HG03280 (cell line): ENCODE data around the gene OR10K2.
"Not testable (repeated sequence)": the region's sequence is repeated elsewhere in the genome, so short reads cannot be mapped to it uniquely, and the experiment has no call there.

ENCODE experiments used
- ATAC-seq: cut with Tn5 transposase; IDR thresholded peaks from one replicate; pipeline ENCODE4 v1.9.1; 2021; ENCODE audit warnings: mild to moderate bottlenecking, moderate library complexity; ENCODE audit not compliant: unreplicated experiment

Gene OR10K2, protein sequence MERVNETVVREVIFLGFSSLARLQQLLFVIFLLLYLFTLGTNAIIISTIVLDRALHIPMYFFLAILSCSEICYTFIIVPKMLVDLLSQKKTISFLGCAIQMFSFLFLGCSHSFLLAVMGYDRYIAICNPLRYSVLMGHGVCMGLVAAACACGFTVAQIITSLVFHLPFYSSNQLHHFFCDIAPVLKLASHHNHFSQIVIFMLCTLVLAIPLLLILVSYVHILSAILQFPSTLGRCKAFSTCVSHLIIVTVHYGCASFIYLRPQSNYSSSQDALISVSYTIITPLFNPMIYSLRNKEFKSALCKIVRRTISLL

DNA sequence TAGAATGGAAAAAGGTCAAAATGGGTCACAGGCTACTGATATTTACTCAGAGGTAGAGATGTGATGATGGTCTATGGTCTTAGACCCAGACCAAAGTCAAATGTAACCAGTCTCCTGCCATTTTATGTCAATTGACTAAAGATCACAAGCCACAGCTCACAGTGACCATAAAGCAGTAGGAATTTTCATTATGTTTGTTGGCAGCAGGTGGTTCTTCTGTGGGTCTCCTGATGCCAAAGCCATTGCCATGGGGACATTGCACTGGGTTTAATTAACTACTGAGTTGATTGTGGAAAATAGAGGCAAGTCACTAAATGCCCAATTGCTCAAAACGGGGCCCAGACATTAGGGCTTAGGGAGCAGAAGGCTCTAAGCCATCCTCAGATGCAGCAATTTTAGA is at the start of gene OR10K2:
TSS of gene OR10K2 (minus strand) at position 101 of the 400 bp plus-strand sequence. CDS start 5,371 bp downstream, outside the sequence.
- no peak for ATAC-seq

DNA sequence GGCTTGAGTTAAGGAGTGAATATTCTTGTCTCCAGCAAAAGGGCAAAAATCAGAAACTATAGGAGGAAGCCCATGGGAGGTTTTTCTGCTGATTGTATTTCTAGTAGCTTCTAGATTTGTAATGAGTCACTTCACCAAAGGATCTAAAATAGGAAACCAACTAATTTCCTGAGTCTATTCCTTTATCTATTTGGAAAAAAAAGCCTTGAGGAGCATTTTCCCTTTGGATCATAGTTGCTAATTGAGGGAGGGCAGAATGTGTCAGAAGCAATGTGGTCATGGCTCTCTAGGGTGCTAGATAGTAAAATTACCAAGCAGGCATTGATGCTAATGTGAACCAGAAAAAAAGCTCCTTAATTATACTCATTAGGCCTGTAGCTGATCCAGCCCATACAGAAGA is 45.9 kb upstream of the OR10K2 start, which contains the start of gene OR10R2:
TSS of gene OR10R2 (plus strand) at position 301 of the 400 bp plus-strand sequence. CDS start 106 bp downstream, outside the sequence.
- no peak for ATAC-seq

- ATAC-seq = no peak
Observed at GRCh38 chr1:158461534-158461933, 35.5 kb upstream of the OR10K2 start, which contains the start of gene OR10K1. Gene OR10K1 (plus strand): TSS chr1:158461834. CDS start chr1:158465562, 3,728 bp downstream.

GRCh38 chr1:158458263-158458662 is 32.2 kb upstream of the OR10K2 start:
- no peak for ATAC-seq

DNA sequence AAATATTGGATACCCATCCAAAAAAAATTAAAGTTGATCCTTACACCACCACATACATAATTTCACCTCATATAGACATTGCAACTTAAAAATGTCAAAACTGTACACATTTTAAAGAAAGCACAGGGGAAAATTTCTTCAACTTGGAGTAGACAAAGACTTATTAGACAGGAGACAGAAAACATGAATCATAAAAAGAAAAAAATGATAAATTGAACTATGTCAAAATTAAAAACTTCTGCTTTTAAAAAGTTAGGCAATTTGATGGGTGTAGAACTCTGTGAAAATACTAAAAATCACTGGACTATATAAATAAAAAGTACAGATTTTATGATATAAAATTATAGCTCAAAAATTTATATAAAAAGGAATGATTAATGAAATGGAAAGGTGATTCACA is 31.2 kb upstream of the OR10K2 start:
- ATAC-seq = no peak

- ATAC-seq = no peak
Observed at GRCh38 chr1:158454537-158454936, 28.5 kb upstream of the OR10K2 start.

GRCh38 chr1:158445376-158445775 is 19.3 kb upstream of the OR10K2 start:
- ATAC-seq = no peak

GRCh38 chr1:158434741-158435140 is 8.7 kb upstream of the OR10K2 start:
- ATAC-seq = no peak

- ATAC-seq = not testable (repeated sequence)
Observed at GRCh38 chr1:158430163-158430562, 4.1 kb upstream of the OR10K2 start.

DNA sequence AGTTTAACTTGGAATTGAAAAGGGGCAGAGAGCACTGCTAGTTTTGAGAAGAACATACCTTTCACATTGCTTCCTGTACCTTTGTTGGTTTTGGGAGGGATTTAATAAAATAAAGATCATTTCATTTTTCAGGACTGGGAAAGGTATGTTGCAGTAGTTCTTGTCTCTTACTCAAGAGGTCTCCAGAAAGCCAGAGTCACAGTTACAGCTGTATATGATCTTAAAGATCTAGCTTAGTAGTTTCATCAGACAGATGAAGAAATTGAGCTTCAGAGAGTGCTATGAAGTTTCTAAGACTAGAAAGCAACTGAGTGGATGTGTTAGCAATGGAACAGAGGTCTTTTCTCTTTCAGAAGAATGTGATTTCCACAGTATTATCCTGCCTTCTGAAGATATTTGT is 1.0 kb downstream of the OR10K2 start:
- no peak for ATAC-seq

DNA sequence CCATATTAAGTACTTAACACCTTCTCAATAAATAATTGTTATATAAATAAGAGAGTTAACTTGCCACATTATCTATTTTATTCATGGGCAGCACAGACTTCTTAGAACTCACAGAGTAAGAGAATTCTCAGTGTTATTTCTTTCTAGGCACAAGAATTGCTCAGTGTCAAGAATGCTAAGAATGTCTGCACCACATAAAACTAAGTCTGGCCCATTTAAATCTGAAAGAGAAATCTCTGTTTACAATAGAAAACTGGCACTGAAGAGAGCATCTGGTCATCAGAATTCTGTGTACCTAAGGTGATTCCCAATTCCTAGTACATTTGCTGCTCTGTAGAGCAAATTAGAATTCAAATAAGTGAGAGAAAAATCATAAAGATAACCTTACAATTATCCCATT is 3.8 kb downstream of the OR10K2 start:
- no peak for ATAC-seq

DNA sequence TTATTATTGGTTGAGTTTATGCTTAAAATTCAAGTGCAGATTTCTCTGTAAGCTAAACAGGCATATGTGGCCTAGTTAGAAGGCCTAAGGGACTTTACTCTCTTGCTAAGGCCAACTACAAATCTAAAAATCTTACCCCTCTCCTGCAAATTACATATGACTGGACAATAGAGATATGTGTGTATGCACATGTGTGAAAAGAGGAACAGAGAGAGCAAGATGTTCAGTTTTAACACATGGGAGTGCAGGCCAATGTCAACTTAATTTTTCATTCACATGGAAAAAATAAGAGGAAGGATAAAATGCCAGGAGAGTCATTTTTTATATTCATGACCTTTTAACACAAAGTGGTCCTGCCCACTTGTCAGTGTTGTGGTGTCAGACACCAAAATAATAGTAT is 8.5 kb downstream of the OR10K2 start:
- ATAC-seq = no peak

GRCh38 chr1:158414651-158415345 is 11.2 kb downstream of the OR10K2 start:
- ATAC-seq = no peak

- no peak for ATAC-seq
Observed at GRCh38 chr1:158407092-158407491, 18.9 kb downstream of the OR10K2 start.

DNA sequence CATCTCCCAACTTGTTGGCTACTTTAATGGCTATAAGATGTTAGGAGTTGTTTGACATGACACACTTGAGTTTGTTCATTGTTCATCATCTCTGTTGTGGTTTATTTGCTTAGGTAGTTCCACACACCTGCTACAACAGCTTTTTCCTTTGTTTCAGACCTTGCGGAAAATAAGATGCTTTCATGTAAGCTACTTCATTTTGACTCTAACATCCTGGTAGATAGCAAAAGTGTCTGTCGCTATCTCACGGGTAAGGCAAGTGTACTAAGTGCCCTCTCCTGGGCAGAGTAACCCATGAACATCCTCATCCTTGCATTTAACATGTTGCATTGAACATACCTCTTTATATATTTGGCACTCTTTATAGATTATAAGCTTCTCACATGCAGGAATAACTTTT is 25.2 kb downstream of the OR10K2 start:
- no peak for ATAC-seq

DNA sequence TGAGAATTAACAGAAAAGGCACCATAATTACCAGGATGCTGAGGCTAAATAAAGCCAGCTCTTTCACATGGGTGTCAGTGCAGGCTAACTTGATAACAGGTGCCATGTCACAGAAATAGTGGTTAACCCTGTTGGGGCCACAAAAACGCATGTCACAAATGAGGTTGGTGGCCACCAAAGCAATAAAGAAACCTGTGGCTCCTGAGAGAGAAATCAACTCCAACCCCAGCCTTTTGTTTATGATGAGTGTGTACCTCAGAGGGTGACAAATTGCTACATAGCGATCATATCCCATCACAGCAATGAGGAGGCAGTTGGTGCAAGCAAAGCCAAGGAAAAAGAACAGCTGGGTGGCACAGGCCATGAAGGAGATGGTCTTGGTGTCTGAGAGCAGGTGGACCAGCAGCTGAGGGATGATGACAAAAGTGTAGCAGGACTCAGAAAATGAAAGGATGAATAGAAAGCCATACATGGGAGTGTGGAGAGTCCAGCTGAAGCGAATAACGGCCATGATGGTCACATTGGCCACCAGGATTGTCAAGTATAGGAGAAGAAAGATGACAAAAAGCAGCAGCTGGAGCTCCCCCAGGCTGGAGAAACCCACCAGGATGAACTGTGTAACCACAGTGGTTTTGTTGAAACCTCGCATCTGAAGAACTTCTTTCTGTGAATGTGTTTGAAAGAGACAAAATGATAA is 27.1 kb downstream of the OR10K2 start, which contains the start of gene OR10T2:
TSS of gene OR10T2 (minus strand) at position 649 of the 697 bp plus-strand sequence. CDS start at position 649, 0 bp downstream.
- ATAC-seq = no peak

DNA sequence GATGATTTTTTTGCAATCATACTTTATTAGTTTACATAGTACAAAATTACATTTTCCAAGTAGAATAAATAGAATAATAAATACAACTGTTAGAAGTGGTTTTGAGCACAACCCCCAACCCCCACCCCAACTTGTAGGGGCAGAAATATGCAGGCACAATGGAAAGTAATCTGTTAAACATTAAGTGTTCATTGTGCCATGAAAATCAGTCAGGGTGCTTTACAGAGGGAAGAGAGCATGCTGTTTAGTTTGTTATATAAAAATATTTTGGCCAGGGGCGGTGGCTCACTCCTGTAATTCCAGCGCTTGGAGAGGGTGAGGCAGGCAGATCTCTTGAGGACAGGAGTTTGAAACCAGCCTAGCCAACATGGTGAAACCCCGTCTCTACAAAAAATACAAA is 29.4 kb downstream of the OR10K2 start:
- no peak for ATAC-seq

DNA sequence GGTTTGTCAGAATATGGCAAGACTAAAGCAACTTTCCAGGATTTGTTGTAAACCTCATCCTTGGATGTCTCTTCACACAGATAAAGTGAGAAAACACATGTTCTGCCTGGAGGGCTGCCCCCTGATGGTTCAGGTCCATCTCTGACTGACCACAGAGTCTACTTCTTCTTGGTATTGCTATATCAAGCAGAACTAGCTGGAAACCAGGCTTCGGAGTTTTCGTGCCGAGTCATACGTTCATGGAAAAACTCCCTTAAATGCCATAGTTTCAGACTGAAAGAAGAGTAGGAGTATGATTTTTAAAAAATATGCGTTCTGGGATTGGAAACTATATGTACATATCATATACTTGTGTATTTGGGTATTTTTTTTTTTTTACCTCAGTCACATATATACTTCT is 32.6 kb downstream of the OR10K2 start:
- ATAC-seq = no peak

DNA sequence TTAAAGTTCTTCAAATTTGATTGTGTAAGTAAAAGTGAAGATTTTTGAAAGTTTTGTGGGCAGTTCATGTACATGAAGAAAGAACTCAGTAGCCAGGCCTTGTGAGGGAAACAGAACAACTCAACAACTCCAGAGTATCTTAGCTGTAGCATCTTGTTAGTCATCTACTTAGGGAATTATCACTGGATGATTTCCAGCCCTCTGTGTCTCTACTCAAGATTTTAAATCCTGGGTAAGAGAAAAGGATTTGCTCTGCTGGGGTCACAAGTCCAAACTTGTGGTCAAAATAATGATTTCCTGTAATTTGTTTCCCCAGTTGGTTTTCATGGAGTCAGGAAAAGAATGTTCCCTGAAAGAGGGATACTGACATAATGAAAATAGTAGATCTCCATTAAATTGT is 34.9 kb downstream of the OR10K2 start:
- no peak for ATAC-seq

DNA sequence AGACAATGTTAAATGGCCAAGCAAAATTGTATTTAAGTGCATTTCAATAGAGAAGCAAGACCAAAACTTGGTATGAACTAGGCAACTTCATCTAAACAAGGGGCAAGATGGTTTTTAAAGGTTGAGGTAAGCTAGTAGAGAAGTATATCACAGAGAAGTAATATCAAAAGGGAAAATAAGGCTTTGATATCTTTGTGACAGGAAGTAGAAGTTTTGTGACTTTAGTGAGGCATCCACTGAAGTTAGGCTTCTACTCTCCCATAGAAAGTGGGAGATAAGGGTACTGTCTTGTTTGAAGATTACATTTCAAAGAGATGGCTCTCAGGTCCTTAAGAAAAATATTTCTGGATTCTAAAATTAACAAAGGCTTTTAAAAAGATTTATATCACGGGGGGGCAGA is 35.7 kb downstream of the OR10K2 start:
- no peak for ATAC-seq

- ATAC-seq = no peak
Observed at GRCh38 chr1:158374860-158375259, 51.2 kb downstream of the OR10K2 start.
